ENCODE results near the gene TTLL8.

DNA sequence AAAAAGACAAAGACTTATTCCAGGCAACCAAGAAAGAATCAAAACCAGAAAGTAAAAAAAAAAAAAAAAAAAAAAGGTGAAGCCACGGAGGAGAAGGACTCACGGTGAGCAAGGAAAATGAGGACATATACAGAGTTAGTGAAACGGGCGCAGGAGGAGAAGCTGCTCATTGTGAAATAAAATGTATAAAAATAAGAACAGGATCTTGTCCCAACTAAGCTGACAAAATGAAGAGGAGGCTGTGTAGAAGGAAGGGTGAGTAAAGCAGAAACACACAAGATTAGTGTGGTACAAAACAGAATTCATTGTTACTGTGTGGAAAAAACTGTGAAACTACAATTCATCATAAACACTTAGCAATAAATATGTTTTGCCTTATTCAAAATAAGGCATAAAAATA, 53.2 kb downstream of the TTLL8 start:
- TF ChIP-seq POLR2A (IDR thresholded peaks at IDR 0.05) (no peak), EP300 (IDR thresholded peaks at IDR 0.05; ENCODE audit: low read depth) (no peak)
